Measurements from ENCODE around the gene SYTL3. TPM values are rescaled to one million over a fixed set of nuclear protein-coding genes. Genes with fewer than 3 reads are reported as not detected.

SYTL3 gene
- total RNA-seq, 1 donor: 2.2 TPM

GRCh38 chr6:158769234-158769770 lies 119.4 kb downstream of the SYTL3 start:
- H3K4me1 ChIP-seq (ENCODE audit: insufficient read depth, low read length): no peaks in the 10 kb centered on the region
- no peak for TF ChIP-seq CTCF (IDR thresholded peaks at IDR 0.05; ENCODE audit: extremely low read depth, low read depth, low read length)
- H3K79me2 ChIP-seq (ENCODE audit: insufficient read depth, low read length): peaks cover 2% of the 10 kb centered on the region
- H2AFZ ChIP-seq (ENCODE audit: low read length): no peak overlapping the region
- no peak overlapping the region for H3K4me3 ChIP-seq (ENCODE audit: insufficient read depth, low read length)
- DNase-seq (ENCODE audit: insufficient read length, low spot score, missing footprints): no peak
- H4K20me1 ChIP-seq (ENCODE audit: insufficient read depth, low read length): peaks cover 8% of the 10 kb centered on the region
- H3K9me3 ChIP-seq (ENCODE audit: low read depth, low read length): no peaks in the 10 kb centered on the region
- no peak overlapping the region for H3K4me2 ChIP-seq (ENCODE audit: insufficient read depth, low read length)
- peaks cover 89% of the 10 kb centered on the region for H3K36me3 ChIP-seq (ENCODE audit: insufficient read depth, low read length)
- H3K27ac ChIP-seq (ENCODE audit: low read depth, low read length): no peak overlapping the region
- no peaks in the 10 kb centered on the region for H3K27me3 ChIP-seq (ENCODE audit: insufficient read depth, low read length)

GRCh38 chr6:158769771-158770432 lies 120.0 kb downstream of the SYTL3 start:
- Histone ChIP-seq H3K4me2 (ENCODE audit: insufficient read depth, low read length) (no peak overlapping the region), H3K27ac (ENCODE audit: low read depth, low read length) (no peak overlapping the region), H4K20me1 (ENCODE audit: insufficient read depth, low read length) (peaks cover 8% of the 10 kb centered on the region), H3K4me3 (ENCODE audit: insufficient read depth, low read length) (no peak overlapping the region), H3K27me3 (ENCODE audit: insufficient read depth, low read length) (no peaks in the 10 kb centered on the region), H3K36me3 (ENCODE audit: insufficient read depth, low read length) (peaks cover 89% of the 10 kb centered on the region), H3K9me3 (ENCODE audit: low read depth, low read length) (no peaks in the 10 kb centered on the region), H3K4me1 (ENCODE audit: insufficient read depth, low read length) (no peaks in the 10 kb centered on the region), H2AFZ (ENCODE audit: low read length) (no peak overlapping the region), H3K79me2 (ENCODE audit: insufficient read depth, low read length) (peaks cover 2% of the 10 kb centered on the region)
- DNase-seq (ENCODE audit: insufficient read length, low spot score, missing footprints): peak; percentile 52
- no peak for TF ChIP-seq CTCF (IDR thresholded peaks at IDR 0.05; ENCODE audit: extremely low read depth, low read depth, low read length)

- TF ChIP-seq CTCF (IDR thresholded peaks at IDR 0.05; ENCODE audit: extremely low read depth, low read depth, low read length): no peak
- Histone ChIP-seq H2AFZ (ENCODE audit: low read length) (no peak overlapping the region), H3K27me3 (ENCODE audit: insufficient read depth, low read length) (no peaks in the 10 kb centered on the region), H3K4me3 (ENCODE audit: insufficient read depth, low read length) (no peak overlapping the region), H3K9me3 (ENCODE audit: low read depth, low read length) (no peaks in the 10 kb centered on the region), H4K20me1 (ENCODE audit: insufficient read depth, low read length) (peaks cover 8% of the 10 kb centered on the region), H3K4me2 (ENCODE audit: insufficient read depth, low read length) (no peak overlapping the region), H3K36me3 (ENCODE audit: insufficient read depth, low read length) (peaks cover 90% of the 10 kb centered on the region), H3K4me1 (ENCODE audit: insufficient read depth, low read length) (no peaks in the 10 kb centered on the region), H3K79me2 (ENCODE audit: insufficient read depth, low read length) (peaks cover 2% of the 10 kb centered on the region), H3K27ac (ENCODE audit: low read depth, low read length) (no peak overlapping the region)
- peak; percentile 63 for DNase-seq (ENCODE audit: insufficient read length, low spot score, missing footprints)
Observed at GRCh38 chr6:158770533-158771330, 120.9 kb downstream of the SYTL3 start.
